AG09319 (cell line): ENCODE measurements around the gene HSD17B11.

Experiments used
- DNase-seq: peaks from one replicate; pipeline ENCODE4 v3.0.0-alpha.2; 2010; ENCODE audit warnings: low read depth; ENCODE audit errors: extremely low read depth
- CTCF ChIP-seq: IDR thresholded peaks from 2 replicates; pipeline ENCODE4 v1.5.1; 2011; ENCODE audit warnings: low read depth, mild to moderate bottlenecking, inconsistent platforms, low read length, moderate library complexity

HSD17B11 gene

DNA sequence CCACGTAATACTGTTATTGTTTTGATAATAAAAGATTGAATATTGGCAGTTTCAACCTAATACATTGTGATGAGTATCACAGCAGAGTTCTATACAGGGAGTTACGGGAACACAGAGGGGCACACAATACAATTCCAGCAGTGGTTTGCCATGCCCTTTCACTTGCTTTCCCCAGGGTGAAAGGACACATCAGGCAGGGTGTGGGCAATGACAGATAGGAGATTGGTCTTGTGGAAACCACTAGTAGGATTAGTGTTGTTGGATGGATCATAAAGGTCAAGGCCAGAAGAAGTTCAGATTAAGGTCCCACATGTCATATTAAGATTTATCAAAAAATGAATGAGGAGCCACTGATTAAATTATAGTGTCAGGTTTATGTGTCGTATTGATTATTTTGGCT lies 8.1 kb downstream of the HSD17B11 start:
- no peak for DNase-seq
- no peak for TF ChIP-seq CTCF

DNA sequence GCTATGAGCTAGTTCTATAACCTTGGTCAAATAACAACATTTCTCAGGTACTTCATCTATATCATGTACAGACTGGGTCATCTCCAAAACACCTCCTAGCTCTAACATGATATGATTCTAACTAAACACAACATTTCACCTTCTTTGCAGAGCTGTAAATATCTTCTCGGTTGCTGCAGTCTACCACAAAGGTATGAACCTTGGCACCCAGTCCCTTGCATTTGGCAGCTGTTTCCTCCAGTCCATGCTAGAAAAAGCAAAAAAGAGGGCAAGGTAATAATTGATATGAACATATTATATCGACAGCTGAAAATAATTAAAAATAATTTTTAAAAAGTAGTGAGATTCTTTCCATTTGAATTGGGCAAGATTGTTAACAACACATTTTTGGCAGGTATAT lies 8.9 kb downstream of the HSD17B11 start:
- no peak for DNase-seq
- no peak for TF ChIP-seq CTCF

DNA sequence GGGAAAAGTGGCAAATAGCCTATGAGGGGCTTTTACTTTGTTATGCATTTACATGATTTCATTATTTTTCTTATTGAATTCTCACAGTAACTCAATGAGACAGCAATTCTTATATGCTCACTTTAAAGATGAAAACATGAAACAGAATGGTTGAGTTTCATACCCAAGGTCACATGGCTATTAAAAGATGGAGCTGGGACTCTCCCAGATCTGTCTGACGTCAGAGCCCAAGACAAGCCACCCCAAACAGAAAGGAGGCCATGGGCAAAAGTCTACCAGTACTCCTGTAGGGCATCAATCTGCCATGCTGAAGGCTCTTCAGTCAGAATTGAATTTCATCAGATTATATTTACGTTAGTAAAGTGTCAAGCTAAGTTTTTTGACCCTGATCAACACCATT lies 13.2 kb downstream of the HSD17B11 start:
- TF ChIP-seq CTCF: no peak
- no peak for DNase-seq

DNA sequence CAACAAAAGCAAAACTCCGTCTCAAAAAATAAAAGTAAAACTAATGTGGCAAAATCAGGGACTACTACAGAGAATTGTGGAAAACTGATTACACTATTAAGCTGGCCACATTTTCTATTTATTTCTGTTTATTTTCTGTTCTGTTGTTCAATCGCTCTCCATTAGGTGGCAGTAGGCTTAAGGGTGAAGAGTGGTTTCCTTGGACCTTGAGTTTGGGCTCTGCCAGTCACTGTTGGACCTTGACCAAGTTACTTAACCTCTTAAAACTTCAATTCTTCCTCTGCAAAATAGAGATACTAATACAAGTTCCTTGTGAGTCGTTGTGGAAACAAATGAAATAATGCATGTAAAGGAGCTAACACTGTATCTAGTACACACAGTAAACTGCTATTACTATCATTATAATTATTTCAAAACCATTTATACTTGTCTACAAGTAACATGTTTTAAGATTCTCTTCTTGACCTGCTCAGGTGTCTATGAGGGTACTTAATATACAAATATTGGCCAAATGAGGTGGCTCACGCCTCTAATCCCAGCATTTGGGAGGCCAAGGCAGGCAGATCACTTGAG lies 15.2 kb downstream of the HSD17B11 start:
- peak; percentile 74 for DNase-seq

DNA sequence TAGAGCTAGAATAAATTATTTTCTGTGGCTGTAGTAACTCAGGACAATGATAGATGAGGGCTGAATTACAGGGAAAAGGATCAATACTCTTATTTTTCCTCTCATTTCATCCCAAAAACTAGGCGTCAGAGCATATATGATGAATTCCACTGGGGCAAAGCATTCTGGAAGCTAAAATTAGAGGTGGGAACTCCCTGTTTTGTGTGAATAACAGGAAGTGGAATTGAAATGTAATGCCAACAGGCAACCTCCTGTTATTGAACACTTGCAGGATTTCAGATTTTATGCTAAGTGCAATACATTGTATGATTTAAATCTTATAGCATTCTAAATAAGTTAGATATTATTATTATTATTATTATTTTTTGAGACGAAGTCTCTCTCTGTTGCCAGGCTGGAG lies 20.9 kb downstream of the HSD17B11 start:
- no peak for TF ChIP-seq CTCF
- DNase-seq: no peak

More for the DNA sequence above, 15.2 kb downstream of the HSD17B11 start:
- peak; percentile 75 for TF ChIP-seq CTCF

DNA sequence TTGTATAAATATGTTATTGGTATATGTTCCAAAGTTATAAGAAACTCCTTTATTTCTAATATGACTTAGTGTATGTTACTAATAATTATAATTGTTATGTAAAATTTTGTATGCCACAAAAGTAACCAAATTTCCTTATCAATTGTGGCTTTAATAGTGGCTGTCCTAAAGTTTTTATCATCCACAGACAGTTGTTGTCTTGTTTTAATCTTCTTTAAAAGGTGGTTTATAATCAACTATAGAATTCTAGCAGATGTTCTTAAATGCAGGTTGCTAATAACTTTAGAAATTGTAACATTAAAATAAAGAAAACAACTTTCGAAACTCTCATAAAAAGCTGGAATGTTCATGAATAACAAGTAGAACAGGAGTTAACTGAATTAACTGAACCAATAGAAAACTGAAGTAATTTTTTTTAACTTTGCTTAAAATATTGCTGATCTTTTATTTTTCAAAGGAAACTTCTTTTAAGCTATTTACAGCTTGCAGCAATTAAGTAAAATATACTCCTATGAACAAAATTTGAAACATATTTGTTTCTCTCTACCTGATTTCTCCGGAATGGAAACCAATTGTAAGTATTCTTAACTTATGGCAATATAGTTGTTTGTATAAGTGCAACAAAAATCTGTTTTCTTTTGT lies 24.3 kb downstream of the HSD17B11 start:
- no peak for TF ChIP-seq CTCF
- no peak for DNase-seq

- TF ChIP-seq CTCF: no peak
- DNase-seq: no peak
Measured at GRCh38 chr4:87365348-87365747, 25.6 kb downstream of the HSD17B11 start.
